IMR-90 (cell line): ENCODE data around the gene SV2C. TPM values are rescaled to one million over a fixed set of nuclear protein-coding genes. Genes with fewer than 3 reads are reported as not detected.

ENCODE experiments used
- microRNA-seq, 2 experiments: library from miRNA; stranded (forward) in 1 of 2; unstranded in 1 of 2; fragments of 10-50 nt in 1 of 2; fragments of <30 nt in 1 of 2; gene quantifications in 1 of 2; microRNA quantifications in 1 of 2; one replicate each; pipeline versions ENCODE3 to v1.1.0; 2013 to 2020; ENCODE audit not compliant: insufficient read depth in 1 of 2, insufficient read length in 1 of 2, unreplicated experiment in 1 of 2
- polyA plus RNA-seq, 3 experiments: library from polyadenylated mRNA; depleted of rRNA; stranded (reverse); fragments of >200 nt; gene quantifications; 2 replicates each; pipeline ENCODE4 v1.2.3, GENCODE V29; 2012; ENCODE audit warnings: low replicate concordance in 1 of 3
- small RNA-seq, 5 experiments: library from RNA; depleted of rRNA; stranded (forward); fragments of <200 nt; gene quantifications; one replicate each; pipeline ENCODE3, GENCODE V24; 2012
- total RNA-seq: library from RNA; depleted of rRNA; stranded (reverse); fragments of >200 nt; gene quantifications from 2 replicates; pipeline ENCODE4 v1.2.3, GENCODE V29; 2012
- TF ChIP-seq, protein P1 (sequence below): fragments of 150-350 bp; IDR thresholded peaks from 2 replicates; pipeline ENCODE4 v1.6.1; 2016; ENCODE audit warnings: low read depth, mild to moderate bottlenecking, low read length, moderate library complexity, borderline replicate concordance

The SV2C gene
- total and polyA plus RNA-seq, 2 of the 4 experiments (the other 2 are of a cell fraction): not detected

DNA sequence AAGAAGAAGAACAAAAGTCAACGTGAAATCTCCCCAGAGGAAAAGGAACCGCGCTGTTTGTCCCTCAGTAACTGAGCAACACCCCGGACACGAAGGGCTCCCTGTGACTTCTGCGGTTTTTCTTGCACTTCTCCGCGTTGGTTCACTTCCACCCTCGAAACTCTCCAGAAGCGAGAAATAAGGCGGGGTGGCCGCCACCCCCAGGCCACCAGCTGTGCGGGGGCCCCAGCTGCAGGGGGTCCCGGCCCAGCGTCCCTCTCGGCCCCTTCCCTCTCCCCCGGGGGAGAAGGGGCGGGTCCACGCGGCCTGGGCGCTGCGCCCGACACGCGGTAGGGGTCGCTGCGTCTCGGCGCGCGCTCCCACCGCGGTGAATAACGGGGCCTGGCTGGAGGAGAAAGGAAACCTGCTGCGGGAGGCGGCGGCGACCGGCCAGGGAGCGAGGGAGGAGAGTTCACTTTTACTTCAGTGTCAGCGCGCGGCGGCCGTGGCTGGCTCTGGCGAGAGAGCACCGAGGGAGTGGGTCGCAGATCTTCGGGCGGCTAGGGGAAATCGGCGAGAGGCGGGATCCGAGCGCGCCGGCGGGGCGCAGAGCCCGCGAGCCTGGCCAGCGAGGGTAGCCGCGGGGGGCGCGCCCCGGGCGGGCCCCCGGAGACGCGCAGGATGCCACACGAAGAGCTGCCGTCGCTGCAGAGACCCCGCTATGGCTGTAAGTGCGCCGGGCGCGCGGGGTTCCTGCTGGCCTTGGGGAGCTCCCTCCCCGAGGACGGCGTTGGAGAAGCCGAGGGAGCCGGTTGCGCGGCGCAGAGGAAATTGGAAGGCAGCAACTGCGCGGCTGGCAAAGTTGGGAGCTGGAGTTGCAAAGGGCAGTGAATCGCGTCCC, 319.9 kb downstream of the SV2C start, which contains the start of gene IQGAP2 (continued):
- TF ChIP-seq, protein P1, sequence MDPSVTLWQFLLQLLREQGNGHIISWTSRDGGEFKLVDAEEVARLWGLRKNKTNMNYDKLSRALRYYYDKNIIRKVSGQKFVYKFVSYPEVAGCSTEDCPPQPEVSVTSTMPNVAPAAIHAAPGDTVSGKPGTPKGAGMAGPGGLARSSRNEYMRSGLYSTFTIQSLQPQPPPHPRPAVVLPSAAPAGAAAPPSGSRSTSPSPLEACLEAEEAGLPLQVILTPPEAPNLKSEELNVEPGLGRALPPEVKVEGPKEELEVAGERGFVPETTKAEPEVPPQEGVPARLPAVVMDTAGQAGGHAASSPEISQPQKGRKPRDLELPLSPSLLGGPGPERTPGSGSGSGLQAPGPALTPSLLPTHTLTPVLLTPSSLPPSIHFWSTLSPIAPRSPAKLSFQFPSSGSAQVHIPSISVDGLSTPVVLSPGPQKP: no peak

Small RNA genes within 50 kb of the gene (microRNA-seq; reads per million reads assigned to microRNA genes)
- not detected for gene AC113404.2 (ENCODE audit: insufficient read depth, insufficient read length)
- not detected for gene RNA5SP186 (ENCODE audit: insufficient read depth, insufficient read length)

Small RNA genes within 50 kb of the gene (small RNA-seq; reads per million reads assigned to genes)
- gene AC113404.2: 0 reads per million in 5 experiments
- gene RNA5SP186: 0 reads per million in 5 experiments
